NCI-H510A (cell line): Measurements from ENCODE around the gene TLE5.
"Not testable (repeated sequence)": the region's sequence is repeated elsewhere in the genome, so short reads cannot be mapped to it uniquely, and the experiment has no call there.

Source experiments
- DNase-seq: peaks from one replicate; lab custom pipeline; 2025; lab: John Stamatoyannopoulos, UW

The TLE5 gene

GRCh38 chr19:3096267-3096901 is 34.1 kb upstream of the TLE5 start:
- DNase-seq = no peak

- DNase-seq = peak; percentile 23
Measured at GRCh38 chr19:3095441-3096191, 33.3 kb upstream of the TLE5 start.

DNA sequence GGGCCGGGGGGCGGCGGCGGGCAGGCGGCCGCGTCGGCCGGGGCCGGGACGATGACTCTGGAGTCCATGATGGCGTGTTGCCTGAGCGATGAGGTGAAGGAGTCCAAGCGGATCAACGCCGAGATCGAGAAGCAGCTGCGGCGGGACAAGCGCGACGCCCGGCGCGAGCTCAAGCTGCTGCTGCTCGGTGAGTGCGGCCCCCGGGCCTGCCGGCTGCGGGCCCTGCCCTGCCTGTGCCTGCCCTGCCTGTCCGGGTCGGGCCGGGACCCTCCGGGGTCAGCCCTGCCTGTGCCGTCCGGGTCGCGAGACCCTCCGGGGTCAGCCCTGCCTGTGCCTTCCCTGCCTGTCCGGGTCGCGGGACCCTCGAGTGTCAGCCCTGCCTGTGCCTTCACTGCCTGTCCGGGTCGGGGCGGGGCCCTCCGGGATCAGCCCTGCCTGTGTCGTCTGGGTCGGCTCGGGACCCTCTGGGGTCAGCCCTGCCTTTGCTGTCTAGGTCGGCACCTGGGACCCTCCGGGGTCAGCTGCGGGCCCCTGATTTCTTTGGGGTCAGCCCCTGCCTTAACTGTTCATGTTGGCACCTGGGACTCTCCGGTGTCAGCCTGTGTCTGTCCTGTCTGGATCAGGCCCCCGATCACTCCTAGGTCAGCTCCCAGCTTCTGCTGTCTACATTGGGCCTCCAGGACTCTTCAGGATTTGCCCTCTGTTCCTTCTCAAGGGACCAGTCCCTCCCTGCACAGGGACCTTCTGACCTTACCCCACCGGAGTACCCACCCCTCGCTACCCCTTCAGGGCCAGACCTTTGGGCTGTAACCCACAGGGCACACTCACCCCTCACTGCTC is 32.5 kb upstream of the TLE5 start:
- DNase-seq = no peak

DNA sequence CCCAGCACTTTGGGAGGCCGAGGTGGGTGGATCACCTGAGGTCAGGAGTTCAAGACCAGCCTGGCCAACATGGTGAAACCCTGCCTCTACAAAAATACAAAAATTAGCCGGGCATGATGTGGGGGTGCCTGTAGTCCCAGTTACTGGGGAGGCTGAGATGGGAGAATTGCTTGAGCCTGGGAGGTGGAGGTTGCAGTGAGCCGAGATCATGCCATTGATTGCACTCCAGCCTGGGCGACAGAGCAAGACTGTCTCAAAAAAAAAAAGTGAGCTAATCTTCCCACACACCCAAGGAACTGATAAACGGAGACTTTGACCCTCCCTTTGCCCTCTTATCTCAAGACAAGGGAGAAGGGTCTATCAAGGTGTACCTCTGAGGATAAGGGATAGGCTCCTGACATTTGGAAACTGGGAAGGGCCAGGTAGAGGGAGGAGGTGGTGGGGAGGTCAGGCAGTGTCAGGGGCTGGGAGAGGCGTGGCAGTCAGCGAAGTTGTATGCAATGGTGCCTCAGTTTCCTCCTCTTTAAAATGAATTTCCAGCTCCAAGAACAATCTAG is 27.1 kb upstream of the TLE5 start:
- DNase-seq = not testable (repeated sequence)

GRCh38 chr19:3087769-3088168 is 25.5 kb upstream of the TLE5 start:
- no peak for DNase-seq

GRCh38 chr19:3084943-3085342 is 22.6 kb upstream of the TLE5 start:
- DNase-seq = no peak

- DNase-seq = no peak
Measured at GRCh38 chr19:3083964-3084363, 21.7 kb upstream of the TLE5 start.

DNA sequence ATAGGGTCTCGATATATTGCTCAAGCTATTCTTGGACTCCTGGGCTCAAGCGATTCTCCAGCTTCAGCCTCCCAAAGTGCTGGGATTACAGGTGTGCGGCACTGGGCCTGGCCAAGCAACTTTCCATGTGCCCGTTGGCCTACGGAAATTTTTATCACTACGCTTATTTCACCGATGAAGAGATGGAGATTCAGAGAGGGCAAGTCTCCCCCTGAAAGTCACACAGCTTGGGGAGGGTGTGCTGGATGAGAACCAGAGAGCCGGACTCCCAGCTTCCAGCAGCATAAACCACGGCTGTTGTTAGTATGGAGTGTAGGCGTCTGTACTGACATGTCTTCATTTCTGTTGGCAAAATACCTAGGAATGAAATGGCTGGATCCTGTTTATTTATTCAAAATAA is 20.0 kb upstream of the TLE5 start:
- no peak for DNase-seq

DNA sequence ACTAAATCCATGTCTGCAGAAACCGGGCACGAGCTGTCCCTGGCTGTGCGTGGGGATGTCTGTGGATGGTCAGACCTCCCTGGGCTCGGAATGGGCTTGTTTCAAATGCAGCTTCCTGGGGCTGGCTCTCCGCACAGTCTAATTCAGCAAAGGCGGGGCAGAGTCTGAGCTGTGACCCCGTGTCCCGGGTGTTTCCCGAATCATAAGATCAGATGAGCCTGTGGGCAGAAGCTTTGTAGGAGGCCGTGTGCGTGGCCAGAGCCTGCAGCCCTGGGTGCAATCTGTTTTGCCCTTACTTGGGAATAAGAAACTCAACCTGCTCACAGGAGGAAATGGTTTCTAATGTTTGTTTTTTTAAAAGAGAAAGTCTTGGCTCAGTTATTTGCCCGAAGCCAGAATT is 18.0 kb upstream of the TLE5 start:
- no peak for DNase-seq

GRCh38 chr19:3079578-3079977 is 17.3 kb upstream of the TLE5 start:
- no peak for DNase-seq

DNA sequence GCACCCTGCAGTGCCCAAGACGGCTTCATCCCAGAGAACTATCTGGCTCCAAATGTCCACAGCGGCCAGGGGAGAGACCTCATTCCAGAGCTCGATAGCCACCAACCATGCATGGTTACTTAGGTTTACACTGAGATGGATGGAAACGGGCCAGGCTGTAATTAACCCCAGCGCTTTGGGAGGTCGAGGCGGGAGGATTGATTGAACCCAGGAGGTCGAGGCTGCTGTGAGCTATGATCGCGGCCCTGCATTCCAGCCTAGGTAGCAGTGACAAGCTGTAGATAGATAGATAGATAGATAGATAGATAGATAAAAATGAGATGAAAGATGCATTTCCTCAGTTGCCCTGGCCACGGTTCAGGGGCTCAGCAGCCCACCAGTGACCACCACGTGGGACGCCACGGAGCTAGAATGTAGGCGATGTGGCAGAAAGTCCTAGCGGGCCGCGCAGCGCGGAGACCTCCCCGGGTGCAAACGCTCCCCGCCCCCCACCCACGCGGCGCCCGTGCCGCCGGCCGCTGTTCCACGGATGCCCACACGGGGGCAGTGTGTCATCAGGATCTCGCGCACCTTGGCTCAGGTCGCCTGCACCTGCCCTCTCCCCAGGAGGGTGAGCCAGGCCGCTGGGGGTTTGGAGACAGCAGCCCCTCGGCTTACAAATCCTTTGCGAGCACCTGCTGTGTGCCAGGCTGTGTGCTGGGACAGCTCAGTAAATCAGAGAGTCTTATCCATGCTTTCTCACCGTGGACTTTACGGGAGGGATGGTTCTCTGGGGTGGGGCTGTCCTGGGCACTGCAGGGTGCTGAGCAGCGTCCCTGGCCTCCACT is 13.5 kb upstream of the TLE5 start:
- no peak for DNase-seq

DNA sequence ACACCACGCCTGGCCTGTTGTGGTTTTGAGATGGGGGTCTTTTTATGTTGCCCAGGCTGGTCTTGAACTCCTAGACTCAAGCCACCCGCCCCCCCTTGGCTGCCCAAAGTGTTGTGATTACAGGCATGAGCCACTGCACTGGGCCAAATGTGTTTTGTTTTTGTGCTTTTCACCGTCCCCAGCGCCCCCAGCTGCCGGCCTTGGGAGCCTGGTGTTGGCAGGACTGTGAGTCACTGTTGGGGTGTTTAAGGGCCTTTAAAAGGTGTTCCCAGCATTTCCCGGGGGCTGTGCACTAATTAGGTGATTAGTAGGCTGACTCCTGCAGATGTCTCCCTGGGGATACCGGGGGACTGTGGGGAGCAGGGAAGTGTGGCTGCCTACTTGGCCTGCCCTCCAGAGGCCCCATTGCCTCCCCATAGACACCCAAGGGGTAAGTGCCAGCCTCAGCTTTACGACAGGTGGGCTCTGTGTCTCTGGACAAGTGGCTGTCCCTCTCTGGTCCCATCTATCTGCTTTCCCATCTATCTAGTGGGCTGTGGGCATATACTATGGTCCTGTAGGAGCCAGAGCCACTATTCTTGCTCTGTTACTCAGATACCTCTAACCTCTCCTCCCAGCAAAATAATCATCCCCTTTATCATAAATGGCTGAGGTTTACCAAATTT is 11.8 kb upstream of the TLE5 start:
- DNase-seq = no peak

- DNase-seq = peak; percentile 25
Measured at GRCh38 chr19:3073159-3073563, 10.9 kb upstream of the TLE5 start.

DNA sequence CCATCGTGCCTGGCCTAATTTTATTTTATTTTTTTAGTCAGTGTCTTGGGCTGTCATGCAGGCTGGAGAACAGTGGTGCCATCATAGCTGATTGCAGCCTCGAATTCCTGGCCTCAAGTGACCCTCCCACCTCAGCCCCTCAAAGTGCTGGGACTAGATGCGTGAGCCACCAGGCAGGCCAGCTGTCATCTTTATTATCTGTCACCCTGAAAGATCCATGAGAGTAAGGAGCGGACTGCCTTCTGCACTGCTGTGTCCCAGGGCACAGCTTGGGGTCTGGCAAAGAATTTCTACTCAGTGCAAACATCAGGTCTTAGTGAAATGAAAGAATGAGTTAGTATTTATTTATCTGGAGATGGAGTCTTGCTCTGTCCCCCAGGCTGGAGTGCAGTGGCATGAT is 9.5 kb upstream of the TLE5 start:
- no peak for DNase-seq

- DNase-seq = peak; percentile 81
Measured at GRCh38 chr19:3068071-3068470, 5.8 kb upstream of the TLE5 start.

- no peak for DNase-seq
Measured at GRCh38 chr19:3067563-3067962, 5.3 kb upstream of the TLE5 start.

DNA sequence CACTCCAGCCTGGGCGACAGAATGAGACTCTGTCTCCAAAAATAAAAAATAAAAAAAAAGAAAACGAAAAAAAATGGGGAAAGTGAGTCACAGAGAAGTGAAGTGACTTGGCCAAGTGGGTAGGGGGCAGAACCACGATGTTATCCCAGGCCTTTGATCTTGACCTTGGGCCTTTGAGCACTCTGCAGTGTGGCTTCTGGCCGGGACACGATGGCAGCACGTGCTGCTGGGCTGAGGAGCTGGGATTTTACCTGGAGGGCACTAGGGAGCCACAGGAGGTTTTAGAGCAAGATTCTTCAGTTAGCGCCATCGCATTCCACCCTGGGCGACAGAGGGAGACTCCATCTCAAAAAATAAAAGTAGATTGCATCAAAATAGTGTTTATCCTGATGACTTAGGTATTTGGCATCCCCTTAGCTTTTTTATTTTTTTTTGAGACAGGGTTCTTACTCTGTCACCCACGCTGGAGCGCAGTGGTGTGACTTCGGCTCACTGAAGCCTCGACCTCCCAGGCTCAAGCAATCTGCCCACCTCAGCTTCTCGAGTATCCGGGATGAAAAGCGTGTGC is 4.3 kb upstream of the TLE5 start:
- DNase-seq = no peak

DNA sequence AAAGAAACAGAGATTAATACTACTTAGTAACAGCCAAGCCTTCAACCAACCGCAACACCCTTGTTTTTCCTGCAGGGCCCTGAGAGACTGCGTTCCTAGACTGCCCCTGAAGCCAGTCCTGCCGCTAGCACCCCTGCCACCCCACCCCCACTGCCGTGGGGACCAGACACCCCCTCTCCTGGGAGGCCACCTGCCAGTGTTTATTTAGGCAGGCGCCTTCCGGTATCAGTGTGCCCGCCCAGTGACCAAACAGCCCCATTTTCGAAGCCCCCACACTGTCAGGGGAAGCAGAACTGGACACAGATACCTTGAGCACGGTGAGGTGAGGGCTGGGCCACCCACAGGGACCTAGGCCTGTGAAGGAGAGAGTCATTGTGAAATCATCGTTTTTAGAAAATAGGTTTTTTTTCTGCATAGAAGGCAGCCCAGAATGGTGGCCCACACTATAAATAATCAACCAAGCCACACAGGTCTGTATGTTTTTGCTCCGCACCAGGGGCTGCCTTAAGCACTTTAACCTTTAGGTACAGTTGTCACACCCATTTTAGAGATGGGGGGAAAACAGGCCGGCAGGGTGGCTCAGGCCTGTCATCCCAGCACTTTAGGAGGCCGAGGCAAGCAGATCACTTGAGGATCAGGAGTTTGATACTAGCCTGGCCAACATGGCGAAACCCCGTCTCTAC is 3.5 kb upstream of the TLE5 start:
- DNase-seq = no peak

DNA sequence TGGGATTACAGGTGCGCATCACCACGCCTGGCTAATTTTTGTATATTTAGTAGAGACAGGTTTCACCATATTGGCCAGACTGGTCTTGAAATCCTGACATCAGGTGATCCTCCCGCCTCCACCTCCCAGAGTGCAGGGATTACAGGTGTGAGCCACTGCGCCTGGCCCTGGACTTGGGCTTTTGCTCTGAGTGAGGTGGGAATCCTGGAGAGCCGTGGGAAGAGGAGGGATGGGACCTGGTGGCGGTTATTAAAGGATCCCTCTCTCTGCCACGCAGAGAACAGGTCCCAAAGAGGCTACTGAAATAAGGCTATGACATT is 1.7 kb upstream of the TLE5 start:
- no peak for DNase-seq
